Mammary epithelial cell (primary cell): Measurements from ENCODE around the gene EFNA5.

Experiments used
- CTCF ChIP-seq, 2 donors: IDR thresholded peaks in 1 of 2; conservative IDR thresholded peaks in 1 of 2; 2 replicates each; pipeline ENCODE4 v1.5.1; 2011 to 2012; ENCODE audit warnings: inconsistent platforms in 2 of 2, low read length in 2 of 2, mild to moderate bottlenecking in 2 of 2, control low read depth in 1 of 2, low read depth in 1 of 2; ENCODE audit not compliant: insufficient read depth in 1 of 2; ENCODE audit errors: extremely low read depth in 1 of 2
- EZH2 ChIP-seq: IDR thresholded peaks from 2 replicates; pipeline ENCODE4 v1.6.1; 2012; ENCODE audit warnings: low read length, inconsistent platforms, borderline replicate concordance

DNA sequence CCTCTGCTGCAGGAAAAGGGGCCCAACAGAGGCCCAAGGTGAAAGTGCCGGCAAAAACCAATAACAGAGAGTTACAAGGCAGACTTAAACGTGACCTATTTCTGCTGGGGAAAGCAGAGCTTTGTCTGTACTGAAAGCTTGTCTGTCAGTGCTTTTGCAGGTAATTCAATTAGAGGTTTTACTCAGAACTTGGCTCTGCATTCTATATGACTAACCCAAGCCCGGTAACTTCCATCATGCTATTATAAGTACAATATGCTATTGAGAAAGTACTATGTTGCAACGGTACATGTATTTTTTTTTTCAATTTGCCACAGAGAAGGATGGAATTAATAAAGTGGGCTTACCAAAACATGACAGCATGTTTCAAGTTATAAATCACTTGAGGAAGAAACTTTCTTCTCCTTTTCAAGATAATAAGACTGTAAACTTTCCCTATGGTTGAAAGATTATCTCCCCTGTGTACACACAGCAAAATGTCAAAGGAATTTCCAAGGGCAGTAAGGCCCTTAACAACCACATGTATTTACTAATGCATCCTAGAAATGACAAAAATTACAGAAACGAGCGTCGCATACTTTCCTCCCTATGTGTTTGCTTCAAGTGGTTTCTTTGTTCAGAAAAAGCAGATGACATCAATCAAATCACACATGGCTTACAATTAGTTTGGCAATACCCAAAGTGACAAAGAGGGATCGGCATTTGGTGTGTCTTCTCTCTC lies 282.4 kb downstream of the EFNA5 start:
- TF ChIP-seq CTCF (conservative IDR thresholded peaks at IDR 0.05 in 1 of 2, IDR thresholded peaks at IDR 0.05 in 1 of 2; ENCODE audit: extremely low read depth in 1 of 2, insufficient read depth in 1 of 2, low read depth in 1 of 2, low read length in 2 of 2) (no peak), EZH2 (no peak)
